Esophagus muscularis mucosa (tissue), 4 donors: ENCODE measurements around the gene GNL2. TPM values are rescaled to one million over a fixed set of nuclear protein-coding genes. Genes with fewer than 3 reads are reported as not detected.

ENCODE experiments used
- DNase-seq: peaks from one replicate; pipeline ENCODE4 v3.0.0-alpha.2; 2017; ENCODE audit errors: extremely low spot score
- H3K27ac ChIP-seq, 4 donors: fragments of 200-600 bp; sonication (generic); replicated peaks in 1 of 4; 1 replicate in 3 of 4; 2 replicates in 1 of 4; pipeline ENCODE4 v1.5.1; 2016 to 2019; ENCODE audit warnings: mild to moderate bottlenecking in 1 of 4
- H3K27me3 ChIP-seq, 4 donors: fragments of 200-600 bp; sonication (generic); one replicate each; pipeline versions ENCODE4 v1.5.1 to v1.6.0; 2016 to 2019
- H3K36me3 ChIP-seq, 4 donors: fragments of 200-600 bp; sonication (generic); one replicate each; pipeline ENCODE4 v1.5.1; 2016 to 2019
- H3K4me1 ChIP-seq, 4 donors: fragments of 200-600 bp; sonication (generic); one replicate each; pipeline ENCODE4 v1.5.1; 2016 to 2019
- H3K4me3 ChIP-seq, 4 donors: fragments of 200-600 bp; sonication (generic); 1 replicate in 2 of 4; 2 replicates in 2 of 4; pipeline ENCODE4 v1.5.1; 2016 to 2019; ENCODE audit warnings: mild to moderate bottlenecking in 4 of 4, moderate library complexity in 1 of 4
- H3K9me3 ChIP-seq, 4 donors: fragments of 200-600 bp; sonication (generic); 1 replicate in 3 of 4; 2 replicates in 1 of 4; pipeline ENCODE4 v1.5.1; 2016 to 2019
- EP300 ChIP-seq: sonication (generic); formaldehyde crosslinking; IDR thresholded peaks from one replicate; pipeline ENCODE4 v1.6.1; 2017; ENCODE audit warnings: antibody characterized with exemption
- POLR2A ChIP-seq: fragments of 450-650 bp; IDR thresholded peaks from one replicate; pipeline ENCODE4 v1.6.1; 2017; ENCODE audit warnings: antibody characterized with exemption, moderate library complexity, mild to moderate bottlenecking, low read depth
- POLR2AphosphoS5 ChIP-seq, 2 donors: sonication (generic); formaldehyde crosslinking; IDR thresholded peaks; one replicate each; pipeline ENCODE4 v1.6.1; 2017; ENCODE audit warnings: antibody characterized with exemption in 2 of 2
- WGBS: methylation state at CpG from one replicate; pipeline ENCODE4 v1.1.5; 2018; 5-methylcytosine and 5-hydroxymethylcytosine counted together
- intact Hi-C: fragments of 100-400 bp; cut with DNase I; formaldehyde crosslinking; loops from one replicate; pipeline ENCODE4 v1.15.1; 2023
- total RNA-seq, 4 donors: library from RNA; depleted of rRNA; stranded (reverse); fragments of >200 nt; gene quantifications; one replicate each; pipeline versions ENCODE4 v1.1.0 to v1.2.1, GENCODE V29; 2016
- TF ChIP-seq, protein P1 (sequence below), 3 experiments: fragments of 200-600 bp in 2 of 3; fragments of 450-650 bp in 1 of 3; sonication (generic) in 2 of 3; IDR thresholded peaks; one replicate each; pipeline ENCODE4 v1.5.1; 2017 to 2019; ENCODE audit warnings: antibody characterized with exemption in 3 of 3, mild to moderate bottlenecking in 2 of 3, moderate library complexity in 1 of 3

The GNL2 gene
- total RNA-seq, 4 donors from 2014 or later = 25.1 to 36.4 (median 27.0) TPM

DNA sequence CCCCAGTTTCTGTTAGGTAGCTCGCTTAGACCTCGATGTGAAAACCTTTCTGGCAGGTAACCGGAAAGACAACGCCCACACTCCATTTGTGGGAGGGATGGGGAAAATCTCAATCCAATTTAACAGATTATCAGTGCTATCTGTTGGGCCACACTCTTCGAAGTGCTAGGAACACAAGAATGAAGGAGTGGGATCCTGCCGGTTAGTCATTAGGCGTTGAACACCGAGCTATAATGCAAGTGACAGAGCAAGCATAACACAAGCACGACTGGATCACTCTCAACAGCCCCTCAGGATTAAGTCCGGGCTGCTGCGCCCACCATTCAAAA, 42.2 kb downstream of the GNL2 start:
- H3K27me3 ChIP-seq = no peaks in the 10 kb centered on the region
- intact Hi-C loops = no loop called here
- H3K36me3 ChIP-seq = peaks cover 18 to 42% (median 21%) of the 10 kb centered on the region in 4 donors
- H3K27ac ChIP-seq = peak overlapping the region; percentile 86 to 91 (median 88)
- TF ChIP-seq, protein P1, sequence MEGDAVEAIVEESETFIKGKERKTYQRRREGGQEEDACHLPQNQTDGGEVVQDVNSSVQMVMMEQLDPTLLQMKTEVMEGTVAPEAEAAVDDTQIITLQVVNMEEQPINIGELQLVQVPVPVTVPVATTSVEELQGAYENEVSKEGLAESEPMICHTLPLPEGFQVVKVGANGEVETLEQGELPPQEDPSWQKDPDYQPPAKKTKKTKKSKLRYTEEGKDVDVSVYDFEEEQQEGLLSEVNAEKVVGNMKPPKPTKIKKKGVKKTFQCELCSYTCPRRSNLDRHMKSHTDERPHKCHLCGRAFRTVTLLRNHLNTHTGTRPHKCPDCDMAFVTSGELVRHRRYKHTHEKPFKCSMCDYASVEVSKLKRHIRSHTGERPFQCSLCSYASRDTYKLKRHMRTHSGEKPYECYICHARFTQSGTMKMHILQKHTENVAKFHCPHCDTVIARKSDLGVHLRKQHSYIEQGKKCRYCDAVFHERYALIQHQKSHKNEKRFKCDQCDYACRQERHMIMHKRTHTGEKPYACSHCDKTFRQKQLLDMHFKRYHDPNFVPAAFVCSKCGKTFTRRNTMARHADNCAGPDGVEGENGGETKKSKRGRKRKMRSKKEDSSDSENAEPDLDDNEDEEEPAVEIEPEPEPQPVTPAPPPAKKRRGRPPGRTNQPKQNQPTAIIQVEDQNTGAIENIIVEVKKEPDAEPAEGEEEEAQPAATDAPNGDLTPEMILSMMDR (IDR thresholded peaks at IDR 0.05) = no peak
- TF ChIP-seq POLR2AphosphoS5 (IDR thresholded peaks at IDR 0.05) = no peak
- TF ChIP-seq POLR2A = no peak
- TF ChIP-seq EP300 = no peak
- H3K9me3 ChIP-seq = no peaks in the 10 kb centered on the region
- 10% methylated on average over 8 of the region's 11 CpGs for WGBS
- H3K4me1 ChIP-seq = peaks cover 30 to 63% (median 42%) of the 10 kb centered on the region in 4 donors
- peak overlapping the region; percentile 82 to 98 (median 90) for H3K4me3 ChIP-seq
- DNase-seq = no peak

DNA sequence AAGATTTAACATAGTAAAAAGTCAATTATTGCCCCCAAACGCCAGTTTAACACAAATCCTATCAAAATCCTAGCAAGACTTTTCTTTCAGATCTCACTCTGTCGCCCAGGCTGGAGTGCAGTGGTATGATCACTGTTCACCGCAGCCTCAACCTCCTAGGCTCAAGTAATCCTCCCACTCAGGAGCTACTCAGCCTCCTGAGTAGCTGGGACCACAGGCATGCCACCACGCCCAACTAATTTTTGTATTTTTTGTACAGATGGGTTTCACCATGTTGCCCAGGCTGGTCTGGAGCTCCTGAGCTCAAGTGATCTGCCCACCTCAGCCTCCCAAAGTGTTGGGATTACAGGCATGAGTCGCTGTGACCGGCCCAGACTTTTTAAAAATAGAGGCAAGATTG, 46.4 kb downstream of the GNL2 start:
- no peak for DNase-seq
- H3K4me1 ChIP-seq = peaks cover 17 to 34% (median 24%) of the 10 kb centered on the region in 4 donors
- intact Hi-C loops = no loop called here
- TF ChIP-seq, protein P1 (IDR thresholded peaks at IDR 0.05) = no peak
- no peak for TF ChIP-seq POLR2A
- no peak for TF ChIP-seq EP300
- no peak for TF ChIP-seq POLR2AphosphoS5 (IDR thresholded peaks at IDR 0.05)
- H3K27me3 ChIP-seq = no peaks in the 10 kb centered on the region
- H3K36me3 ChIP-seq = peaks cover 33 to 82% (median 62%) of the 10 kb centered on the region in 4 donors
- 95% methylated on average over 6 of the region's 6 CpGs for WGBS
- no peak overlapping the region for H3K4me3 ChIP-seq
- H3K9me3 ChIP-seq = no peaks in the 10 kb centered on the region
- H3K27ac ChIP-seq = no peak overlapping the region

DNA sequence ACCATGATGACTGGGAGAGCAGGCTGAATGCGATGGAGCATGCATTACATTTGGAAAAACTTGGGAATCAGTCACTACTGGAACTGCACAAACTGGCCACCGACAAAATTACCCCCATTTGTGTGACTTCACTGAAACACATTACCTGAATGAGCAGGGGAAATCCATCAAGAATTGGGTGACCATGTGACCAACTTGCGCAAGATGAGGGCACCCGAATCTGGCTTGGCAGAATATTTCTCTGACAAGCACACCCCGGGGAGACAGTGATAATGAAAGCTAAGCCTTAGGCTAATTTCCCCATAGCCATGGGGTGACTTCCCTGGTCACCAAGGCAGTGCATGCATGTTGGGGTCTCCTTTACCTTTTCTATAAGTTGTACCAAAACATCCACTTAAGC, 50.7 kb downstream of the GNL2 start:
- intact Hi-C loops = no loop called here
- TF ChIP-seq, protein P1 (IDR thresholded peaks at IDR 0.05) = no peak
- TF ChIP-seq POLR2AphosphoS5 (IDR thresholded peaks at IDR 0.05) (no peak), EP300 (no peak), POLR2A (no peak)
- no peak overlapping the region for H3K4me3 ChIP-seq
- H3K4me1 ChIP-seq = peaks cover 0 to 8% (median 4%) of the 10 kb centered on the region in 4 donors
- H3K27ac ChIP-seq = no peak overlapping the region
- H3K36me3 ChIP-seq = peaks cover 42 to 91% (median 66%) of the 10 kb centered on the region in 4 donors
- 80% methylated on average over 5 of the region's 5 CpGs for WGBS
- no peaks in the 10 kb centered on the region for H3K27me3 ChIP-seq
- DNase-seq = no peak
- no peaks in the 10 kb centered on the region for H3K9me3 ChIP-seq

DNA sequence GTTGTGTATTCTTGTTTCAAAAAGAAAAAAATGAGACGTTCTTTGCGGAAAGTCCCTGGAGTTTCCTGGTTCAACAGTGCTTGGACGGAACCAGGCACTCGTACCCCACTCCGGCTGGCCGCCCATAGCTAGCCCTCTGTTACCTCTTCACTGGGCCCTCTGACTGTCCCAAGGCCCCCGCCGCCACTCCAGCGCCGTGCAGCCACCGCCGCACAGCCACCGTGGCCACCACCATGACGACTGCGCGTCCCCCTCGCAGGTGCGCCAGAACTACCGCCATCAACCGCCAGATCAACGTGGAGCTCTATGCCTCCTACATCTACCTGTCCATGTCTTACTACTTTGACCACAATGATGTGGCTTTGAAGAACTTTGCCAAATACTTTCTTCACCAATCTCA, 51.2 kb downstream of the GNL2 start:
- no peak for TF ChIP-seq EP300
- TF ChIP-seq, protein P1 (IDR thresholded peaks at IDR 0.05) = no peak
- TF ChIP-seq POLR2AphosphoS5 (IDR thresholded peaks at IDR 0.05) = no peak
- no peak for TF ChIP-seq POLR2A
- H3K27me3 ChIP-seq = no peaks in the 10 kb centered on the region
- peaks cover 0 to 5% (median 2%) of the 10 kb centered on the region in 4 donors for H3K4me1 ChIP-seq
- H3K27ac ChIP-seq = no peak overlapping the region
- whole genome bisulfite sequencing = 94% methylated on average over 21 of the region's 21 CpGs
- H3K9me3 ChIP-seq = no peaks in the 10 kb centered on the region
- intact Hi-C loops = no loop called here
- H3K36me3 ChIP-seq = peaks cover 46 to 91% (median 71%) of the 10 kb centered on the region in 4 donors
- no peak overlapping the region for H3K4me3 ChIP-seq
- DNase-seq = no peak
